NCI-H345 treated with DMSO at 0.1 percent for 48 hours (cell line): Measurements from ENCODE around the gene GALNT1.

Source experiments
- DNase-seq: peaks from one replicate; lab custom pipeline; 2025; ENCODE audit not compliant: unreplicated experiment; lab: John Stamatoyannopoulos, UW

The GALNT1 gene

GRCh38 chr18:35749701-35750100 is 168.2 kb downstream of the GALNT1 start:
- DNase-seq, result no peak

- DNase-seq, result no peak
These were observed 169.4 kb downstream of the GALNT1 start for GRCh38 chr18:35750929-35751328.

GRCh38 chr18:35753306-35753910 is 171.9 kb downstream of the GALNT1 start:
- no peak for DNase-seq

- no peak for DNase-seq
These were observed 172.9 kb downstream of the GALNT1 start for GRCh38 chr18:35754464-35754863.

GRCh38 chr18:35755369-35755768 is 173.8 kb downstream of the GALNT1 start:
- DNase-seq, result no peak

- DNase-seq, result peak; percentile 83
These were observed 175.1 kb downstream of the GALNT1 start for GRCh38 chr18:35756506-35757117.
